GM04503 (cell line): ENCODE measurements around the gene DGUOK.

Experiments used
- DNase-seq: peaks from one replicate; pipeline ENCODE4 v3.0.0-alpha.2; 2012; ENCODE audit warnings: low read depth

The DGUOK gene

GRCh38 chr2:73952499-73953446 lies 26.1 kb downstream of the DGUOK start:
- no peak for DNase-seq

- no peak for DNase-seq
Measured at GRCh38 chr2:73956218-73956865, 29.7 kb downstream of the DGUOK start.

GRCh38 chr2:73961274-73961673 lies 34.6 kb downstream of the DGUOK start:
- no peak for DNase-seq

- no peak for DNase-seq
Measured at GRCh38 chr2:73961823-73962615, 35.3 kb downstream of the DGUOK start.

- no peak for DNase-seq
Measured at GRCh38 chr2:73962798-73963197, 36.1 kb downstream of the DGUOK start.

- DNase-seq: no peak
Measured at GRCh38 chr2:73963385-73964120, 36.9 kb downstream of the DGUOK start.

GRCh38 chr2:73964223-73964622 lies 37.5 kb downstream of the DGUOK start:
- DNase-seq: no peak

GRCh38 chr2:73965053-73965452 lies 38.4 kb downstream of the DGUOK start:
- no peak for DNase-seq

- DNase-seq: no peak
Measured at GRCh38 chr2:73968357-73968937, 41.8 kb downstream of the DGUOK start.

- no peak for DNase-seq
Measured at GRCh38 chr2:73969356-73969755, 42.7 kb downstream of the DGUOK start.

GRCh38 chr2:73970141-73970803 lies 43.6 kb downstream of the DGUOK start:
- no peak for DNase-seq

- no peak for DNase-seq
Measured at GRCh38 chr2:73970850-73971471, 44.3 kb downstream of the DGUOK start.

GRCh38 chr2:73971722-73972121 lies 45.0 kb downstream of the DGUOK start:
- peak; percentile 30 for DNase-seq

GRCh38 chr2:73972846-73973245 lies 46.2 kb downstream of the DGUOK start:
- no peak for DNase-seq

- no peak for DNase-seq
Measured at GRCh38 chr2:73975731-73976130, 49.1 kb downstream of the DGUOK start.

- no peak for DNase-seq
Measured at GRCh38 chr2:73976803-73977202, 50.1 kb downstream of the DGUOK start.

GRCh38 chr2:73977466-73977865 lies 50.8 kb downstream of the DGUOK start:
- DNase-seq: no peak

- no peak for DNase-seq
Measured at GRCh38 chr2:73979021-73979420, 52.3 kb downstream of the DGUOK start.

GRCh38 chr2:73979686-73980085 lies 53.0 kb downstream of the DGUOK start:
- peak; percentile 79 for DNase-seq

GRCh38 chr2:73980566-73980965 lies 53.9 kb downstream of the DGUOK start:
- no peak for DNase-seq
